MM.1S (cell line): ENCODE measurements around the gene PDE6D.

ENCODE experiments used
- CTCF ChIP-seq: fragments of 300-600 bp; sonication (generic); IDR thresholded peaks from 2 replicates; pipeline ENCODE4 v1.5.1; 2016; ENCODE audit warnings: antibody characterized with exemption, low read length, mixed read lengths
- EZH2 ChIP-seq: fragments of 300-600 bp; sonication (generic); optimal IDR thresholded peaks from 2 replicates; pipeline ENCODE3; 2017; ENCODE audit warnings: low read depth, mild to moderate bottlenecking, antibody characterized with exemption, low read length, mixed read lengths
- EZH2phosphoT487 ChIP-seq: fragments of 300-600 bp; sonication (generic); IDR thresholded peaks from 2 replicates; pipeline ENCODE4 v1.6.1; 2018; ENCODE audit warnings: antibody characterized with exemption, low read length

GRCh38 chr2:231689124-231689893 is 91.8 kb downstream of the PDE6D start:
- TF ChIP-seq EZH2phosphoT487 (no peak), EZH2 (no peak), CTCF (no peak)
